ENCODE data around the gene TINAGL1.

TINAGL1 gene

GRCh38 chr1:31595836-31596736 lies 19.8 kb downstream of the TINAGL1 start:
- intact Hi-C loops (cut with DNase I) = loop anchor here (2.0 kb wide), 1 partner anchor 31 kb away; no protein-coding TSS in a partner anchor
- peak in 3 of 10 donors; percentile 8 to 51 (median 47) for DNase-seq

- no peak for DNase-seq
- intact Hi-C loops (cut with DNase I) = no loop called here
Measured at GRCh38 chr1:31596737-31597097, 20.4 kb downstream of the TINAGL1 start.

DNA sequence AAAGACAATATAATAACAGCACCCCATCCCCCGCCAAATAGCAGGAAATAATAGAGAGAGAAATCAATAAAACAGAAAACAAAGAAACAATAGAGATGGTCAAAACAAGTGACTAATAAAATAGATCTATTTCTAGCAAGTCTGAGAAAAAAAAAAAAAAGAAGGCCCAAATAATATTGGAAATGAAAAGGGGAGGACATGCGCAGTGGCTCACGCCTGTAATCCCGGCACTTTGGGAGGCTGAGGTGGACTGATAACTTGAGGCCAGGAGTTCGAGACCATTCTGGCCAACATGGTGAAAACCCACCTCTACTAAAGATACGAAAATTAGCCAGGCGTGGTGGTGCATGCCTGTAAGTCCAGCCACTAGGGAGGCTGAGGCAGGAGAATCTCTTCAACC lies 22.7 kb downstream of the TINAGL1 start:
- intact Hi-C loops (cut with DNase I) = no loop called here

DNA sequence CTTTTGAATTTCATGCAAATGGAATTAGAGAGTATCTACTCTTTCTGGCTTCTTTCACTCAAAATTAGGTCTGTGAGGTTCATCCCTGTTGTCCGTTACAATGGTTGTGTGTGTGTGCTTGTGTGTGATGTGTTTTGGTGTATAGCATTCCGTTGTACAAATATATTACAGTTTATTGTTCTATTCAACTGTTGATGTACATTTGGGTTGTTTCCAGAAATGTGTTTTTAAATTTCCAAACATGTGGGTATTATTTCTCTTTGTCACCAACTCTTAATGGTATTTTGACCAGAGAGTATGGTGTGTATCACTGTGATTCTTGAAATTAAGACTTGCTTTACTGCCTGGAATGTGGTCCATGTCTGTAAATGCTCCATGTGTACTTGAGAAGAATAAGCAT lies 24.3 kb downstream of the TINAGL1 start:
- intact Hi-C loops (cut with DNase I) = no loop called here
- no peak for DNase-seq

More for the DNA sequence above, 22.7 kb downstream of the TINAGL1 start:
- no peak for DNase-seq

DNA sequence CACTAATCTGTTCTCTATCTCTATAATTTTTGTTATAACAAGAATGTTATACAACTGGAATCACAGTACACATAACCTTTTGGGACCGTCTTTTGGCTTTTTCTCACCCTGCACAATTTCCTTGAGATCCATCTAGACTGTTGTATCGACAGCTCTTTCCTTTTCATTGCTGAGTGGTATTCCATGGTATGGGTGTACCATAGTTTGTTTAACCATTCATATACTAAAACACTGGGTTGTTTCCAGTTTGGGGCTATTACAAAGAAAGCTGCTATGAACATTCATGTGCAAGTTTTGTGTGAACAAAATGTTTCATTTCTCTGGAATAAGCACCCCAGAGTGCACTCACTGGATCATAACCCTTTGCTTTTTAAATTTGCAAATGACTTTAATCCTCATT lies 25.8 kb downstream of the TINAGL1 start:
- no peak for DNase-seq
- intact Hi-C loops (cut with DNase I) = no loop called here

DNA sequence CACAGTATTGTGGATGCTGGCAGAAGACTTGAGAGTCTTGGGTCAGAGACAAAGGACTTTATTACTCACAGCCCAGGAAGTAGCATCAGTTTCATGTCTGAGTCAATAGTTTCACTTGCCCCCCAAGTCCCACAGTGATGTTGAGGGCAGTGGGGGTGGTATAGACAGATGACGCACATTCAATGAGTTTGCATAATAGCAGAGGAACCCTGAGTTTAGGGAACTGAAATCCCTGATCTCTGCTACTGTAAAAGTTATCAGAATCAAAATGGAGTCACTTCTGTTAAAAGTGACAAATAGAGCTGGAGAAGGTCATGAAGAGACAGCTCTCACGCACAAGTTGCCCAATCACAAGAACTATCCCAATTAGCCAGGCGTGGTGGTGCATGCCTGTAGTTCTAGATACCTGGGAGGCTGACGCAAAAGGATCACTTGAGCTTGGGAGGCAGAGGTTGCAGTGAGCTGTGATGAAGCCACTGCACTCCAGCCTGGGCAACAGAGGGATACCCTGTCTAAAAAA lies 29.7 kb downstream of the TINAGL1 start:
- intact Hi-C loops (cut with DNase I) = no loop called here
- DNase-seq = peak in 1 of 10 donors; percentile 10

DNA sequence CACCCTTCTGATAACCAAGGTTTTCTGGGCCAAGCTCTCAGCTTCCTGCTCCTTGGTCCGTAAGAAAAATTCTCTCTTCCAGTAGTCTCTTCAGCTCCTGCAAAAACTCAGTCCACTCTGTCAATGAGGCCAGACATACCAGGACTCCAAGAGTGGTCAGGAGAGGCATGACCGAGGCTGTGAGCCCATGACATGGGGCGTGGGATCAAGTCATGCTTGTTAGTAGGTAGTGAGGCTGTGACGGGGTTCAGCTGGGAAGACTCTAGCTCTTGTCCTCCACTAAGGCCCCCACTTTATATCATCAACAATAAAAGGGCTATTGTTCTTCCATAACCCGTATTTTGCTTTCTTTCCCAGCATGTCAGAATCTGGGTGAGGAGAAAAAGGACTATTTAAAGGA lies 31.0 kb downstream of the TINAGL1 start:
- DNase-seq = peak in 1 of 10 donors; percentile 10
- intact Hi-C loops (cut with DNase I) = no loop called here

GRCh38 chr1:31609514-31610118 lies 33.3 kb downstream of the TINAGL1 start:
- intact Hi-C loops (cut with DNase I) = no loop called here
- DNase-seq = no peak

DNA sequence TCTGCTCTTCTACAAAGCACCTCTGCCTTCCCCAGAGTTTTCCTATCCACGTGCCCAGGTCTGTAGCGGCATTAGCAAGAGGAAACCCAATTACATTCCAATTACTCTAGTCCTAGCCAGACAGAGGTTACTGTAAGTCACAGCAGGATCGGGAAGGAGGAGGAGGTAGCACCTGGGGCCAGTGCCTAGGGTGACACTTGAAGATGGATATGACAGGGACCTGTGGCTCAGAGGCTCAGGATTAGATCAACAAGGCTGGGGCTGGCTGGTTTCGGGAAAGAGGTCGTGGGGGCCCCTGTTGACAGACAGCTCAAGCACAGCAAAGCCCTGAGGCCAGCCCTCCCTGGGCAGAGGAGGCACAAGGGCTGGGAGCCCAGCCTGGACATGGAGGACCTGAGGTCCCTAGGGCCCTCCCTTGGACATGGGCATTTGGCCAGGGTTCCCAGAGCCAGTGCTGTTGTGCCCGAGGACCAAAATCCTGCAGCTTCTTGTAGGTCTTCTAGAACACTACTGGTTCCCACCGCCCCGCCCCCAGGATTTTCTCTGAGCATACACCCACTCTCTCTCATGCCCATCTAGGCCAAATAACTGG lies 38.2 kb downstream of the TINAGL1 start:
- peak in 1 of 10 donors; percentile 74 for DNase-seq
- intact Hi-C loops (cut with DNase I) = no loop called here

GRCh38 chr1:31615414-31615813 lies 39.1 kb downstream of the TINAGL1 start:
- peak in 1 of 10 donors; percentile 26 for DNase-seq
- intact Hi-C loops (cut with DNase I) = no loop called here

GRCh38 chr1:31615939-31616338 lies 39.6 kb downstream of the TINAGL1 start:
- intact Hi-C loops (cut with DNase I) = no loop called here
- DNase-seq = no peak

GRCh38 chr1:31617218-31617915 lies 41.1 kb downstream of the TINAGL1 start, which contains the start of gene HCRTR1:
TSS of gene HCRTR1 (plus strand) at chr1:31617689. CDS start at chr1:31619193, 1,504 bp downstream.
- intact Hi-C loops (cut with DNase I) = no loop called here
- DNase-seq = no peak

DNA sequence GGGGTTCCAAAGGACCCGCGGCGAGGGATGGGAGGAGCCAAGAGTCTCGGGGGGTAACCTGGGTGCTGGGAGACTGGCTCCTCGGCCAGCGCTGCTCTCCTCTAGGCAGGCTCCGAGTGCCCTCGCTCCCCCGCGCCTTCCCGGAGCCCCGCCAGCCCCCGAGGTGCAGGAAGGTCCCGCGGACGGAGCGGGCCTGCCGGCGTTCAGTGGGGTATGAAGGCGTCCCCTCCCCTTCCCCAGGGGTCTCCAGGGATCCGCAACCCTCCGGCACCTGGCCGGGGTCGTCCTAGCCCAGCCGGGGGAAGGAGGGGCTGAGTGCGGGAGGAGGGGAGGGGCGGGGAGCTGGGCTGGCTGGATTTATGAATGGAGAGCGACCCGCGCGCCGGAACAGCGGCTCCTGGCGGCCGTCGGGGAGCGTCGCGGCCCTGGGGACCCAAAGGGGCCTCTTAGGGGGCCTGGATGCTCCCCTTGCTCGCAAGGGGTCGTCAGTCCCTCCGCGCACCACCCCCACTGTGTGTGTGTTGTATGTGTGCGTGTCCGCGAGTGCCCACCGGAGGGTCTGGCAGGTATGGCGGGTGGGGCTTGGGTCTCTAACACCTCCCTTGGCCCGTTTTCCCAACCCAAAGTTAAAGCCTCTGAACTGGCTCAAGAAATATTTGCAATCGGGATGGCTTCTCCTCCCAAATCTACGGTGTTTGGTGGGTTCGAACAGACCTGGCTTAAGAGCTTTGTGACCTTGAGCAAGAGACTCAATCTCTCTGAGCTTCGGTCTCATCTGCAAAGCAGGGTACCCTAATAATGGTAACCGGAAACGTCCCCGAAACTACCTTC lies 41.8 kb downstream of the TINAGL1 start:
- peak in 1 of 10 donors; percentile 77 for DNase-seq
- intact Hi-C loops (cut with DNase I) = loop anchor here (1.0 kb wide), 1 partner anchor 54 kb away; no protein-coding TSS in a partner anchor

DNA sequence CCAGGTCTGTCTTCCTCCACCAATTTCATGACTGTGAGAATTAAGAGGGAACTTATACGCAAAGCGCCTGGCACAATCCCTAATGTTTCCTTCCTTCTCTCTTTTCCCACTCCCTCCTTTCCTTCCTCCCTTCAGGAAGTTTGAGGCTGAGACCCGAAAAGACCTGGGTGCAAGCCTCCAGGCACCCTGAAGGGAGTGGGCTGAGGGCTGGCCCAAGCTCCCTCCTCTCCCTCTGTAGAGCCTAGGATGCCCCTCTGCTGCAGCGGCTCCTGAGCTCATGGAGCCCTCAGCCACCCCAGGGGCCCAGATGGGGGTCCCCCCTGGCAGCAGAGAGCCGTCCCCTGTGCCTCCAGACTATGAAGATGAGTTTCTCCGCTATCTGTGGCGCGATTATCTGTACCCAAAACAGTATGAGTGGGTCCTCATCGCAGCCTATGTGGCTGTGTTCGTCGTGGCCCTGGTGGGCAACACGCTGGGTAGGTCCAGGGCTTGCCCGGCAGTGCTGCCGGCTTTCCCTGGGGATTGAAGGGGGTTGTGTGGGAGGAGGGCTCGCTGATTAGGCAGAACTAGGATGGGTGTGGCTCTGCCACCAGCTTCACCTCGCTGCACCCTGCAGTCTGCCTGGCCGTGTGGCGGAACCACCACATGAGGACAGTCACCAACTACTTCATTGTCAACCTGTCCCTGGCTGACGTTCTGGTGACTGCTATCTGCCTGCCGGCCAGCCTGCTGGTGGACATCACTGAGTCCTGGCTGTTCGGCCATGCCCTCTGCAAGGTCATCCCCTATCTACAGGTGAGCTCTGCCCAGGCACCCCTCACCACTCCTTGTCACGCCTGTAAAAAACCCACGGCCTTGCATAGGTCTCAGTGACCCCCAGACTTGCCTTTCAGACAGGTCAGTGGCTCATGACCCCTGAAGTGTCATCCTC lies 42.9 kb downstream of the TINAGL1 start:
- intact Hi-C loops (cut with DNase I) = loop anchor here (1.0 kb wide), 1 partner anchor 55 kb away; no protein-coding TSS in a partner anchor
- no peak for DNase-seq

DNA sequence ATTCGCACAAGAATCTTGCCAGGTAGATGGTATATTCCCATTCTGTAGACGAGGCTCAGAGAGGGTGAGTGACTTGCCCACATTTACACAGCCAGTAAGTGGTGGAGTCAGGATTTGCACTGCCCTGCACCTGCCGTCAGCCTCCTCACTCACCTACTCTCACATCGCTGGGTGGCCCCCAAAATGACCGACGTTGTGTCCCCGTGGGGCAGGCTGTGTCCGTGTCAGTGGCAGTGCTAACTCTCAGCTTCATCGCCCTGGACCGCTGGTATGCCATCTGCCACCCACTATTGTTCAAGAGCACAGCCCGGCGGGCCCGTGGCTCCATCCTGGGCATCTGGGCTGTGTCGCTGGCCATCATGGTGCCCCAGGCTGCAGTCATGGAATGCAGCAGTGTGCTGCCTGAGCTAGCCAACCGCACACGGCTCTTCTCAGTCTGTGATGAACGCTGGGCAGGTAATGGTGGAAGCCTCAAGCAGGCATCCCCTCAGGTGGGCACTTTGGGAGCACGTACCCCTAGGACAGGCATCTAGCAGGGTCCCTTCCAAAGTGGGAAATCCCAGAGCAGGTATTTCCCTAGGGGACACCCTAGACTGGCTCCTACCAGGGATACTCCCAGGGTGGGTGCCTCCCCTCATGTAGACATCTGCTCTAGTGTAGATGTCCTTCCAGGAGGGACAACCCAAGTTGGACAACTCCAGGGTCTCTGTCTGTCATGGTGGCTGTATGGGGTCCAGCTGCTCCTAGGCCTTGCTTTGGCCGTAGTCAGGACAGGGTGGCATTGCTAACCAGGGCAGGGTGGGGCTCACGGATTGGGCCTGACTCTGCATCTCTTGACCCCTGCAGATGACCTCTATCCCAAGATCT lies 44.5 kb downstream of the TINAGL1 start:
- intact Hi-C loops (cut with DNase I) = no loop called here
- DNase-seq = no peak

DNA sequence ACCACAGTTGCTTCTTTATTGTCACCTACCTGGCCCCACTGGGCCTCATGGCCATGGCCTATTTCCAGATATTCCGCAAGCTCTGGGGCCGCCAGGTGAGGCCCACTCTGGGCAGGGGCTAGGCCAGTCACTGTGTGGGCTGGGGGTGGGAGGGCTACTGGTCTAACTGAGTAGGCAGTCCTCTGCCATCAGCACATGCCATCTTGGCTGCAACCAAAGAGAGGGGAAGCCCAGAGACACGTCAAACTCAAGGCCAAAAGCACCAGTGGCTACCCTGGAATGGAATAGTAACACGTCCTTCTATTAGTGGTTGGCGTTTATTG lies 45.1 kb downstream of the TINAGL1 start:
- DNase-seq = no peak

GRCh38 chr1:31621847-31622730 lies 45.8 kb downstream of the TINAGL1 start:
- DNase-seq = peak in 1 of 10 donors; percentile 86
- intact Hi-C loops (cut with DNase I) = no loop called here

More for the DNA sequence above, 45.1 kb downstream of the TINAGL1 start:
- intact Hi-C loops (cut with DNase I) = no loop called here
